ENCODE results near the gene PPBP.

PPBP gene

DNA sequence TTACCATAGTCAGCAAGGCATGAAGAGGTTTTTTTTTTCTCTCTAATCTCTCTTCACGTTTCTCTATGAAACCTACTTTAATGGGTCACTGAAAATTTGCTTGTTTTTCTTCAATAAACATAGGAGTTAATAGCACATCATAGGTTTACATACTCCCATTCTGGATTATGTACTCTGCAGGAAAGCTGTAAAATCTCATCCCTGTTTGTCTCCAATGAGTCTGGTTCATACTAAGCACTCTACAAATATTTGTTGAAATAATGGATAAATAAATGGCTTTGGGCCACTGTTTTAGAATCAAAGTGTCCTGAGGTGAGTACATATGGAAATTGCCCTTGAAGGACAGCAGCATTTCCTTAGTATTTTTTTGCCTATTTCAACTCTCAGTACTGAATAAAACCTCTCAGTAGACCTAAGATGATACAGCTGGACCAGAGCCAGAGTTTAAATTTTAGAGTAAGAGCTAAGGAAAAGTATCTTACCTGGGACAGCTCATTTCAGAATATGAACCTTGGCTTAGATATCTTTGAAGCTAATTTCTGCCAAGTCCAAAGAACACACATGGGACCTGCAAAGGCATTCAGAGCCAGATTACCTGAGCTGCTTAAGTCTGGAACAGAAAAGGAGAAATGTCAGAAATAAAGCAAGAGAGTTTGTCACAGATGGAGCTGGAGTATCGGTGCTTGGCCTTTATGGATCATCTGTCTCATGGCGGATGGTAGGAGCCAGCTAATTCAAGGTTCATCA is 40.6 kb downstream of the PPBP start:
- DNase-seq: no peak

DNA sequence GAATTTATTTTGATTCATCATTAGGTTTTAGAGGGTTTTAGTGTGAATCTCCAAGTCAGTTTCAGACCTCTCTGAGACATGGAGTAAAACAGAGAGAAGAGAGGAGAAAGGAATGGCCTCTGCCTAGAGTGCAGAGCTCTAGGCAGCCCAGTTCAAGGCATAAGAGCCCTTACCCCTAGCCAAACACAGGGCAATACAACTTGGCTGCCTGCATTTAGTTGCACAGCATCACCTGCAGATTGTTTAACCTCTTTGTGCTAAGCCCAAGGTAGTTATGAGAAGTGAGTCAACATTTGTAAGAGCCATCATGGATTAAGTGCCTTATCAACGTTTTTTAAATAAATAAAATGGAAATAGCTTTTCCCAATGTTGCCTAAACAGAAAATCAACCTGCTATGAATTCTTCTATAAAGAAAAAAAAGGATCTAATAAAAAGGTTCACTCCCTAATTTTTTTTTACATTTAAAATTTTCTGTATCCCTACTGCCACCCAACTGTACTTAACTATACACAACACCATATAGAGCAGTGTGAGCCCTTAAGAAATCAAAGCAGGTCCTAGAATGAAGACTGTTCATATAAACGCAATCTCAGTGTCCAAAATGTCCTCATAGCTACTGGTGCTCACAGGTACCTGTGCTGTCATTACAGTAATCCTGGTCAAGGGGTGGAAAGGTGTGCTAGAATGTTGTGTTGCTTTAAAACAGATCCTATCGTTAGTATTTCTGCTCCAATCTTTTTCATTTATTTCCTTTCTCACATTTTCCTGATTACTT is 42.1 kb downstream of the PPBP start:
- no peak for DNase-seq

DNA sequence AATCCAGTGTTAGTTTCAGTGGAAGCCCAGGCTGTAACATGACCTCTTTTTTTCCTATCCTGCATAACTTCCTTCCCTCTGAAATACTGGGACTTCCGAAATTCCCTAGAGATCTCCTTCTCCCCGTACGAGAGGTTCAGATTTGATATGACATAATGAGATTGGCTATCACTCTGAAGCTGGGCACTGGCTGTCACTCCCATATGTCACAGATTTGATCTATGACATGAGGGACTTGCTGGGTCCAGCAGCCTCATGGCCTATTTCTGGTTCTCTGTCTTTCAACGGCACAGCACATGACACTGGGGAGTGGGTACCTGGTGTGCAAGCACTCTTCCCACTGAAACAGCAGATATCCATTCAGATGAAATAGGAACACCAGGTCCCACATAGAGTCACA is 42.9 kb downstream of the PPBP start:
- no peak for DNase-seq

DNA sequence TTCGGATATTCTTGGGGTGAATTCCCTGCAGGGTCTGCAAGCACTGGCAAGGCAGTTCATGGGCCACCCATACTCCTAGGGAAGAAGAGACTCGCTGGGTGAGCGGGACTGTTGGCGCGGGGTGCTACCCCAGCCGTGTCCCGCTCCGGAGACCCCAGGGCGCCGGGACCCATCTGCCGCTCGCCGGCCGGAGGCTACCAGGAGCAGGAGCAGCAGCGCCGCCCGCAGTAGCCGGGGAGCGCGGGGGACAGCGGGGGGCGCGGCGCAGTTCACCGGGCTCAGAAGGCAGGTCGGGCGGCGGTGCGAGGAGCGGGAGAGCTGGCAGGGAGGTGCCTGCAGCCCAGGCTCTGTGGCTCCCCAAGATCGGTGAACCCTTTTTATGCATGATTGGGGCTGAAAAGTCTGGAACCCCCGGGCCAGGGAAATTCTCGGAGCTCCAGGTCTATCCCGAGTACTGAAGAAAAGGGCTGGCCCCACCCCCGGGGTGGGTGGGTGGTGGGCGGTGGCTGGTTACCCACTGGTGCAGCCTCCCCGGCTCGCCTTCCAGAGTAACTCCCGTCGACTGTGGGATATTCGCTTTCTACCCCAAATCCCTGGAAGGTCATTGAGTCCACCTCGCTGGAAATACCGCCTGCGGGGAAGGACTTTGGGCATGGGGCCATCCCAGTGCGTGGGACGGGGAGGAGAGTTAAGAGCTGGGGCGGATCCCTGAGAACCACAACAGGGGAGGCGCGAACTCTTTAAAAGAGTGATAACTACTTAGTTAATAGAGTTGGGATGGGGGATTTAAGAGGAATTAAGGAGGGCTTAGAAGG is 43.7 kb downstream of the PPBP start:
- DNase-seq: no peak

DNA sequence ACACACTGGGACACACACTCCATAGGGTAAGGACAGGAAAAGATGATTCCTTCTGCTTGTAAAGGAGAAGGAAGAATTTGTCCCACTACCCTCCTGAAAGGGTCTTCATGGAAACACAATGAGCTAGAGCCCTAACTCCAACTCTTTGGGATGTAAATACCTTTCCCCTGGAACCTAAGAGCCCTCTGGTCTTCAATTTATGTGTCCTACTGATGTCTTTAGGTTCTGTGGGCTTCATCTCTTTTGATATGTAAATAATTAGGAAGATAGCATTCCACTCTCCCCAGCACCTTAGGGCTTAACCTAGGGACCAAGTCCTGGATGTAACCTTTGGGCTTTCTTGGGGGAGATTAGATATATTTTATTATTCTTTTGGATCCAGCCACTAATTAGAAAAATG is 44.4 kb downstream of the PPBP start:
- DNase-seq: no peak

DNA sequence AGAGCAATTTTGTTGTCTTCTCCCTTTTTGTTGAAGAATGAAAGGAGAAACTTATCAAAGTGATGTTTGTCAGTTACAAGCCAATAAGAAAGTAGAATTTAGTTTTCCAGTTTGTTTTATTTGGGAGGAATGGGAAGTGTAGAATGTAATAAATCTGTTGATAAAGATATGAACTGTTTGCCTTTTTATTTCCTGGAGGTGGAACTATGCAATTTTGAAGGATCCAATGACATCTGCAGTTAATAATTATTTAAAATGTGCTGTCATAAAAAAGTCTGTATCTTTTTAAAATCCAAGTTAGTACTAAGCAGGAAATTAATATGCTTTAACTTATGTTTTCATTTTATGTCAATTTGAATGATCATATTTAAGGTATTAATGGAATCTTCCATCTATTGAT is 51.0 kb downstream of the PPBP start:
- DNase-seq: no peak

Data from NCI-H1436 treated with DMSO at 0.1 percent for 48 hours (cell line).